ENCODE measurements around the gene CSRP3.

DNA sequence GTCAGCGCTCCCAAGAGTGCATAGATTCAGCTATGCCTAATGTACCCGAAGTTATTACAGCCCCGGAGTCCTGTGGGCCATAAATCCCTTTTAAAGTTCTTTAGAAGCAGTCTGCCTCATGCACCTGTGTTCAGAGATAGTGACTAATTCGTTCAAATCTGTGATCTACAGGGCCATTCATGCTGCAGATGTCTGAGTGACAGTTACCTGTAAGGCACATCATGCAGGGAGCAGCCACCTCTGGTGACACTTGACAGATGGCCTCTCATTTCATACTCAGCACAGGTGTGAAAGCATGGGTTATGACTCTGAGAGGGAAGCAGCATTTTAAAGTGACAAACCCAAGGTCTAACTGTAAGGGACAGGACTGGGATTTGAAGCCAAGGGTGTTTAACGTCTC lies 41.4 kb upstream of the CSRP3 start:
- TF ChIP-seq EP300 (IDR thresholded peaks at IDR 0.05) = no peak
- no peak for TF ChIP-seq POLR2A (IDR thresholded peaks at IDR 0.05)
